GM06990 (cell line): ENCODE measurements around the gene OR2A25.

Experiments used
- DNase-seq: peaks from one replicate; pipeline ENCODE4 v3.0.0-alpha.2; 2011; ENCODE audit not compliant: insufficient read length; ENCODE audit errors: extremely low read depth
- H3K27me3 ChIP-seq: replicated peaks from 2 replicates; pipeline ENCODE4 v1.6.0; 2011; ENCODE audit warnings: low read length; ENCODE audit not compliant: control insufficient read depth, insufficient read depth
- H3K36me3 ChIP-seq: 2 replicates; pipeline ENCODE4 v1.5.1; 2011; ENCODE audit warnings: low read length; ENCODE audit not compliant: control insufficient read depth, insufficient read depth
- H3K4me3 ChIP-seq: replicated peaks from 2 replicates; pipeline ENCODE4 v1.5.1; 2011; ENCODE audit warnings: low read depth, mild to moderate bottlenecking, control low read depth, low read length
- TF ChIP-seq, protein P1 (sequence below): IDR thresholded peaks from 2 replicates; pipeline ENCODE4 v1.5.1; 2011; ENCODE audit warnings: low read length, control low read depth, mild to moderate bottlenecking, inconsistent platforms; ENCODE audit not compliant: insufficient read depth, poor library complexity, severe bottlenecking

OR2A25 gene

DNA sequence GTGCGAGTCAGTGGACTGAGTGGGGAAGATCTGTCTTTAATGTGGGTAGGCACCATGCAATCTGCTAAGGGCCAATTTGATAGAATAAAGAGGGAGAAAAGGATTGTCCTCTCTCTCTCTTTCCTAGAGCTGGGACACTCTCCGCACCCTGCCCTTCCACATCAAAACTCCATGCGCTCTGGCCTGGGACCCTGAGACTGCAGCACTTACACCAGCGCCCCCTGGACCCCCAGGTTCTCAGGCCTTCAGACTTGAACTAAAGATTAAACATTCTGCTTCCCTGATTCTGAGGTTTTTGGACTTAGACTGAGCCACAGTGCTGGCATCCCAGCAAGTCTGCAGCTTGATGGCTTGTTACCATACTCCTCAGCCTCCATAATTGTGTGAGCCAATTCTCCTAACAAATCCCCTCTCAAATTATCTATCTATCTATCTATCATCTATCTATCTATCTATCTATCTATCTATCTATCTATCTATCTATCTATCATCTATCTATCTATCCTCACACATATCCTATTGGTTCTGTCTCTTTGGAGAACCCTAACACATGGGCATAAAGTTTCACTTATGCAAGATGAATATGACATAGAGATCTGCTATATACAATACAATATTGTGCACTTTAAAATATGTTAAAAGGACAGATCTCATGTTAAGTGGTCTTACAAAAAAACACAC, 43.3 kb upstream of the OR2A25 start:
- H3K4me3 ChIP-seq = no peak overlapping the region
- H3K27me3 ChIP-seq = no peaks in the 10 kb centered on the region
- TF ChIP-seq, protein P1, sequence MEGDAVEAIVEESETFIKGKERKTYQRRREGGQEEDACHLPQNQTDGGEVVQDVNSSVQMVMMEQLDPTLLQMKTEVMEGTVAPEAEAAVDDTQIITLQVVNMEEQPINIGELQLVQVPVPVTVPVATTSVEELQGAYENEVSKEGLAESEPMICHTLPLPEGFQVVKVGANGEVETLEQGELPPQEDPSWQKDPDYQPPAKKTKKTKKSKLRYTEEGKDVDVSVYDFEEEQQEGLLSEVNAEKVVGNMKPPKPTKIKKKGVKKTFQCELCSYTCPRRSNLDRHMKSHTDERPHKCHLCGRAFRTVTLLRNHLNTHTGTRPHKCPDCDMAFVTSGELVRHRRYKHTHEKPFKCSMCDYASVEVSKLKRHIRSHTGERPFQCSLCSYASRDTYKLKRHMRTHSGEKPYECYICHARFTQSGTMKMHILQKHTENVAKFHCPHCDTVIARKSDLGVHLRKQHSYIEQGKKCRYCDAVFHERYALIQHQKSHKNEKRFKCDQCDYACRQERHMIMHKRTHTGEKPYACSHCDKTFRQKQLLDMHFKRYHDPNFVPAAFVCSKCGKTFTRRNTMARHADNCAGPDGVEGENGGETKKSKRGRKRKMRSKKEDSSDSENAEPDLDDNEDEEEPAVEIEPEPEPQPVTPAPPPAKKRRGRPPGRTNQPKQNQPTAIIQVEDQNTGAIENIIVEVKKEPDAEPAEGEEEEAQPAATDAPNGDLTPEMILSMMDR = no peak
- no peaks in the 10 kb centered on the region for H3K36me3 ChIP-seq
- DNase-seq = no peak

DNA sequence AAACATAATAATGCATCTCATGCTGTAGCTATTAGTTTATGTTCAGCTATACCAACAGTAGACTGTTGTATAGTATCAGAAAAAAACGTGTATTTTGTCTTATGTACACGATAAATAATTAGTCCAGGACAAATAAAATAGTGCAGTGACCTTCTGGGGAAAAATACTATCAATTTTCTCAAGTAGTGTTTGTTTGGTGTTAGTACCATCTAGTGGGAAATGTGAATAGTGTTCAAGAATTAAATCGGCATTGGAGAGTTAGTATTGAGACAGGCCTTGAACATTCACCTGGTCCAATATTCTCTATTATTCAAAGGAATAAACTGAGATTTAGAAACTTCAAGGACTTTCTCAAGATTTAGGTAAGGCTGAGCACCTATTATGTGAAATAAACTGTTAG, 42.5 kb upstream of the OR2A25 start:
- TF ChIP-seq, protein P1 = no peak
- no peak overlapping the region for H3K4me3 ChIP-seq
- no peaks in the 10 kb centered on the region for H3K36me3 ChIP-seq
- H3K27me3 ChIP-seq = no peaks in the 10 kb centered on the region
- no peak for DNase-seq

DNA sequence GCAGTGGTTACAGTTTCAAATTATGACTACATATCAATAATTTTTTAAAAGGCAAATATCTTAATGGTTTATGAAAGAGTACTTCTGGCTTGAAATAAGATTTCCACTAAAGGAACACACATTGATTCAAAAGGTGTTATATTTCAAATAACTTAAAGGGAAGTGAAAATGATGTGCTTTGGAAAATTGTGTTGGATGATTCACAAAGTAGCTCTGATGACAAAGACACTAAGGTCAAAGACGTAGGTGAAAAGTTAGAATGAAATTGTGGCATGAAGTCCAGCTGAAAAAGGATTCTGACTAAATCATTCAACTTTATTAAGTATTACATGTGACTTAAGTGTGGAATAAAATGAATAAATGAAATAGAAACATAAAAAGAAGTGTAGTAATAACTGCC, 41.6 kb upstream of the OR2A25 start:
- H3K4me3 ChIP-seq = no peak overlapping the region
- H3K27me3 ChIP-seq = no peaks in the 10 kb centered on the region
- no peaks in the 10 kb centered on the region for H3K36me3 ChIP-seq
- DNase-seq = no peak
- TF ChIP-seq, protein P1 = no peak

DNA sequence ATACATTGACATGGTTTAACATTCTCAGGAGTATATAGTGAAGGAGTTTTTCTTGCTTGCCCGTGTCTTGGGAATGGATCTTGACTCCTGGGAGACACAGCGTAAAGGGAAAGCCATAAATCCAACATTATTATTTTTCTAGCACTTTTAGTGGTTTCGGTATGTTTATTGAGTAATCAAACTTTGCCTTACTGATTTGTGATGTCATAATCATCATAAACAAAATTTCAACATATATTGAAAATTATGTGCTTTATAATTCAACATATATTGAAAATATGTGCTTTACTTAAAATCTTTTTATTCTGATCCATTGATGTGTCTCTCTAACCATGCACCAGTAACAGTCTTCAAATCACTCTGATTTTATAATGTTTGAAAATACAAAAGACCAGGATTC, 41.1 kb upstream of the OR2A25 start:
- H3K27me3 ChIP-seq = no peaks in the 10 kb centered on the region
- no peak overlapping the region for H3K4me3 ChIP-seq
- no peaks in the 10 kb centered on the region for H3K36me3 ChIP-seq
- TF ChIP-seq, protein P1 = no peak
- no peak for DNase-seq

DNA sequence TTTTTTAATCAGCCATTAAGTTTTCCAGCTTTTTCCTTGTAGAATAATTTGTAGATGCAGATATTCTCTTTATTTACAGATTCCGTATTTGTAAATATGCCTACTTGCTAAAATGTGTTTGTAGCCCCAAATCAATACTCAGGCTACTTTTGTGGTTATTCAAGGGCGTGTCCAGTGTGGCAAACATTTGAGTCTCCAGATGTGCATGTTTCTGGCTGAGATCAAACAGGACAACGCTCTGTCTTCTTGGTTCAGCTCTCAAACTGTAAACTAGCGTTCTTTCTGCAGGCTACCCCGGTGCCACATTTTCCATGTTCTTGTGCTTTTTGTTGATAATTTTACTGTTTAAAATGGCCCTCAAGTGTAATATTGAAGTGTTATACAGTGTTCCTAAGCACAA, 37.1 kb upstream of the OR2A25 start:
- TF ChIP-seq, protein P1 = no peak
- H3K36me3 ChIP-seq = no peaks in the 10 kb centered on the region
- DNase-seq = no peak
- H3K27me3 ChIP-seq = no peaks in the 10 kb centered on the region
- H3K4me3 ChIP-seq = no peak overlapping the region
